Activated CD4-positive, alpha-beta T cell treated with anti-CD3 and anti-CD28 coated beads, Interleukin-2, amount 10 ng/mL, durations not matched to agents 24 days and 14 days (primary cell): Measurements from ENCODE around the gene SUPT20HL1. TPM values are rescaled to one million over a fixed set of nuclear protein-coding genes. Genes with fewer than 3 reads are reported as not detected.
"Not testable (repeated sequence)": the region's sequence is repeated elsewhere in the genome, so short reads cannot be mapped to it uniquely, and the experiment has no call there.

Experiments used
- DNase-seq: peaks from one replicate; pipeline ENCODE4 v3.0.0; 2022
- H3K27ac Mint-ChIP-seq: one replicate; pipeline ENCODE4 v1.8.0; 2022; ENCODE audit warnings: mild to moderate bottlenecking, mixed read lengths
- H3K27me3 Mint-ChIP-seq: one replicate; pipeline ENCODE4 v1.8.0; 2022; ENCODE audit warnings: mixed read lengths
- H3K36me3 Mint-ChIP-seq: one replicate; pipeline ENCODE4 v1.8.0; 2022; ENCODE audit warnings: low read depth, mild to moderate bottlenecking, mixed read lengths
- H3K4me1 Mint-ChIP-seq: one replicate; pipeline ENCODE4 v1.8.0; 2021; ENCODE audit warnings: mixed read lengths
- H3K4me3 Mint-ChIP-seq: one replicate; pipeline ENCODE4 v1.8.0; 2022; ENCODE audit warnings: mild to moderate bottlenecking, moderate library complexity, mixed read lengths
- H3K9me3 Mint-ChIP-seq: one replicate; pipeline ENCODE4 v1.8.0; 2021; ENCODE audit warnings: mixed read lengths
- intact Hi-C: fragments of 100-400 bp; cut with micrococcal nuclease; formaldehyde crosslinking; loops from one replicate; pipeline ENCODE4 v1.15.1; 2023
- total RNA-seq: library from RNA; stranded (reverse); gene quantifications from 2 replicates; pipeline ENCODE4 v1.2.3, GENCODE V29; 2022

The SUPT20HL1 gene
- not detected in 2 replicates for total RNA-seq

- Mint-ChIP-seq H3K36me3 (no peaks in the 10 kb centered on the region), H3K4me1 (peaks cover 2% of the 10 kb centered on the region), H3K27ac (no peak within 1 kb of the TSS), H3K27me3 (no peaks in the 10 kb centered on the region), H3K4me3 (no peak within 1 kb of the TSS), H3K9me3 (no peaks in the 10 kb centered on the region)
- no peak for DNase-seq
- intact Hi-C loops = no loop called here
These were observed at the start of gene SUPT20HL1 for GRCh38 chrX:24360272-24360671. SUPT20HL1 (plus strand) TSS chrX:24360639; CDS start chrX:24362761, 2,122 bp downstream.

- H3K36me3 Mint-ChIP-seq, H3K4me1 Mint-ChIP-seq, H3K27me3 Mint-ChIP-seq, H3K9me3 Mint-ChIP-seq, DNase-seq, H3K27ac Mint-ChIP-seq, H3K4me3 Mint-ChIP-seq, intact Hi-C loops: not testable (repeated sequence)
These were observed 49.5 kb upstream of the SUPT20HL1 start for GRCh38 chrX:24310916-24311315.

DNA sequence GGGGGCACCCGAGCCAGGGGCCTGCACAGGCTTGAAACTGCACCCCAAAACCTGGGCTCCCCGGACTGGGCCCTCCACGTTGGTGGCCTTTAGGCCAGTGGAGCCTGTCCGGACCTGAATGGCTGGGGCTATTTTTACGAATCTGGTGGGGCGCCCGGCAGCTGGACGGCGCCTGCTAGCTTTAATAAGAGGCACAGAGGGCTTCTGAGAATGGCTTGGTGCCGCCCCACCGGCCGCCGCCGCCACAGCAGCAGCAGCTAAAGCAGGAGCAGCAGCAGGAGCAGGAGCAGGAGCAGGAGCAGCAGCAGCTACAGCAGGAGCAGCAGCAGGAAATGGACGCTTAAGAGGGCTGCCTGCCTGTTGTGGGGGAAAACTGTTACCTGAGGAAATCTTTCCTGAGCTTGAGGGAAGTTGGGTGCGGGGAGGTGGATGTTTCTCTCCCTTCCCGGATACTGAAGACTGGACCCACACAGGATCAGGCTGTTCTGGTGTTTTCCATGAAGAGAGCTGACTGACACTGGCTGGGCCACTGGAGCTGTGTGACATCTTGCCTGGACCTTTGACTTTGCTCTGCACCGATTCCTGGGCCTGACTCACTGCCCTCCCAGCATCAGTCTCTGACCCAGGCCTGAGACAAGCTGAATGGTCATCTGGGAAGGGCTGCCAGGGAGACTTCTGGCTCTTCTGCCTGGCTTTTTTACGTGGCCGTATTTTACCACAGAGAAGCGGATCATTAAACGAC, 48.8 kb upstream of the SUPT20HL1 start:
- H3K36me3 Mint-ChIP-seq, H3K27me3 Mint-ChIP-seq, H3K4me3 Mint-ChIP-seq, H3K27ac Mint-ChIP-seq, intact Hi-C loops, DNase-seq, H3K9me3 Mint-ChIP-seq, H3K4me1 Mint-ChIP-seq: not testable (repeated sequence)

GRCh38 chrX:24312249-24312607, 48.2 kb upstream of the SUPT20HL1 start:
- H3K27me3 Mint-ChIP-seq, DNase-seq, H3K4me3 Mint-ChIP-seq, H3K9me3 Mint-ChIP-seq, H3K4me1 Mint-ChIP-seq, H3K36me3 Mint-ChIP-seq, intact Hi-C loops, H3K27ac Mint-ChIP-seq: not testable (repeated sequence)

DNA sequence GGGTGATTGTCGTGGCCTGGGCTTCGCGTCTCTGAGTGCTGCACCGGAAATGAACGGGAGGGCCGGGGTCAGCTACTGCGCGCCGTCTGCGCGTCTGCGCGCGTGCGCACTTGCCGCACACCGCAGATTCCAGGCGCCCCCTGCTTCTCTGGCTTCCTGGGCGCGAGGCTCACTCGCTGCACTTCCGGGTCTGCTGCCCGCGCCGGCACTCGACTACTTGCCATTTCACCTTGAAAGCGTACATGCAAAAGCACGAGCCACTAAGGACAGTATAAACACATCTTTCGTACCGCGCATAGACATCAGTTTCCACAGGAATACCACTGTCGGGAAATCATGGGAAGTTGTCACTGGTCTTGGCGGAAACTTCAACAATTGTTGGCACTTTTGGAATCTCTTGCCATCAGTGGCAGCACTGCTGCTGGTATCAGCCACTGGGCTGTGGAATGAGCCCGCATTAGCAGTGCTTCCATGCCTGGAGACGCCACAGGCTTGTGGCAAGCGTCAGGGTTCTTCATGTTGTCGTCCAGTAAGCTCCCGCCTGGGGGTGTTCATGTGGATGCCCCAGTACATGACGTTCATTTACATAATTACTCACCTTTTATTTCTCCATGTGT, 46.3 kb upstream of the SUPT20HL1 start, which contains the start of gene SUPT20HL2:
Gene SUPT20HL2, minus strand, starts transcription at position 51 of the 617 bp plus-strand sequence. CDS start 754 bp downstream, outside the sequence.
- H3K27me3 Mint-ChIP-seq = peaks cover 1% of the 10 kb centered on the region
- peaks cover 3% of the 10 kb centered on the region for H3K4me1 Mint-ChIP-seq
- DNase-seq = no peak
- no peak within 1 kb of the TSS for H3K27ac Mint-ChIP-seq
- H3K36me3 Mint-ChIP-seq = no peaks in the 10 kb centered on the region
- intact Hi-C loops = no loop called here
- no peak within 1 kb of the TSS for H3K4me3 Mint-ChIP-seq
- no peaks in the 10 kb centered on the region for H3K9me3 Mint-ChIP-seq

DNA sequence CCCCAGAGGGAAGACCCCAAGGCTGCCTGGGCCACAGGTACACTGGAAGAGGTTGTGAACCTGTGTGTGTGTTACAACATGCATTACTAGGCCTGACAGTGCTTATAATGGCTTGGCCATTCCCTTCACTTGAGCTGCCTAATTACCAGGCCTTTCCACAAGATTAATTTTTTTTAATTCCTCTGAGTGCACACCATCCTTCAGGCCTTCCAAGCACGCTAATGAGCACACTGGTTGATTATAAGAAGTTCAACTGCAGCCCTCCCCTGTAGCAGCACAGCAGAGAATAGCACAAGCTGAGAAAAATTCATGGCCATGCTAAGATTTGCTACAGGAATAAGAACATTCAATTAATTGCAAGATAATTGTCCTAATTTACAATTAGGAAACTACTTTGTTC, 44.3 kb upstream of the SUPT20HL1 start:
- Mint-ChIP-seq H3K36me3 (no peaks in the 10 kb centered on the region), H3K27ac (no peak overlapping the region), H3K4me3 (no peak overlapping the region), H3K27me3 (peaks cover 3% of the 10 kb centered on the region), H3K9me3 (no peaks in the 10 kb centered on the region), H3K4me1 (no peaks in the 10 kb centered on the region)
- no peak for DNase-seq
- intact Hi-C loops = no loop called here

GRCh38 chrX:24317567-24317966, 42.9 kb upstream of the SUPT20HL1 start:
- H3K27me3 Mint-ChIP-seq = peaks cover 3% of the 10 kb centered on the region
- H3K27ac Mint-ChIP-seq = no peak overlapping the region
- H3K4me3 Mint-ChIP-seq = no peak overlapping the region
- H3K4me1 Mint-ChIP-seq = no peaks in the 10 kb centered on the region
- no peak for DNase-seq
- intact Hi-C loops = no loop called here
- H3K9me3 Mint-ChIP-seq = no peaks in the 10 kb centered on the region
- H3K36me3 Mint-ChIP-seq = no peaks in the 10 kb centered on the region

GRCh38 chrX:24321741-24322395, 38.6 kb upstream of the SUPT20HL1 start:
- intact Hi-C loops = no loop called here
- H3K4me3 Mint-ChIP-seq = no peak overlapping the region
- no peak for DNase-seq
- H3K36me3 Mint-ChIP-seq = no peaks in the 10 kb centered on the region
- no peaks in the 10 kb centered on the region for H3K4me1 Mint-ChIP-seq
- H3K9me3 Mint-ChIP-seq = peaks cover 3% of the 10 kb centered on the region
- H3K27ac Mint-ChIP-seq = no peak overlapping the region
- peaks cover 5% of the 10 kb centered on the region for H3K27me3 Mint-ChIP-seq

DNA sequence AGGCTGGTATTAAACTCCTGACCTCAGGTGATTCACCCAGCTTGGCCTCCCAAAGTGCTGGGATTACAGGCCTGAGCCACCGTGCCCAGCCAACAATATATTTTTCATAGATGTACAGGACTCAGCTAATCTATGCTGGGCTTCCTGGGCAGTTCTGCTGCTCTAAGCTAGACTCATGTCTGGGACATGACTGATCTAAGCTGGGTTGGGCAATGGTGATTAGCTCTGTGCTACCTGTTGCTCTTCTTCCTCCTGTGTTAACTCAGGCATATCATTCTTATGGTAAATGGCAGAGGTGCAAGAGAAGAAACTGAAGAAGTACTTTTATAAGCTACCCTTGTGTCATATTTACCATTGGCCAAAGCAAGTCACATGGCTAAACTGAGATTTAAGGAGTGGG, 35.2 kb upstream of the SUPT20HL1 start:
- H3K4me3 Mint-ChIP-seq = no peak overlapping the region
- intact Hi-C loops = no loop called here
- no peaks in the 10 kb centered on the region for H3K36me3 Mint-ChIP-seq
- peaks cover 4% of the 10 kb centered on the region for H3K27me3 Mint-ChIP-seq
- no peaks in the 10 kb centered on the region for H3K4me1 Mint-ChIP-seq
- no peak for DNase-seq
- peaks cover 3% of the 10 kb centered on the region for H3K9me3 Mint-ChIP-seq
- H3K27ac Mint-ChIP-seq = no peak overlapping the region

DNA sequence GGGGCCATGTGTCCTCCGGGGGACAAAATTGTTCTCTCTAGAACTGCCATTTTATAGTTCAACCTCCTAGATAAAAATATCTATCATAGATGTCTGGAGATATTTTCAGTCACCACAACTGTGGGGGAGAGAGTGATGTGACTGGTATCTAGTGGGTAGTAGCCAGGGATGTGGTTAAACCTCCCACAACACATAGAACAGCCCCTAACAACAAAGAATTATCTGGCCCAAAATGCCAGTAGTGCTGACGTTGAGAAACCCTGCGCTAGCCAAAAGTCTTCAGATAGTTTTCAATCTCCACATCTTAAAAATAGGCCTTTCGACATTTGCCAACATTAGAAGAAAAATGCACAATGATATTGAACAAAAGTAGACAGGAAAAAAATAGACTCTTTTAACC, 27.6 kb upstream of the SUPT20HL1 start:
- intact Hi-C loops = no loop called here

DNA sequence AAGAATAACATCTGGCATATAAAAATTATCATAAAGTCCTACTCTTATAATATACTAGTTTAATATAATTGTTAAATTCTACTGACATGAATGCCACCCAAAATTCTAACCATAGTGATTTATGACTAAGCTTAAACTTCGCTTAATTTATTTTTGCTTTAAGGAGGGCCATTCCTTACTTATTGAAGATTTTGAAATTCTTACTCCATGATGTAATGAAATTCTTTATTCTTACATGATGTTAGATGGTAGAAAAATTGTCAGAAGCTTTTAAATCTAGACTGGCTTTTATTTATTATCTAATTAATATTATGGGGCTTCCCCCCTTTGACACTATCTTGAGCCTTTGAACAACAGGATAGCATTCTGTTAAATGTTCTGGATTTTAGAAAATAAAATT, 27.1 kb upstream of the SUPT20HL1 start:
- intact Hi-C loops = no loop called here
- Mint-ChIP-seq H3K36me3 (no peaks in the 10 kb centered on the region), H3K4me1 (no peaks in the 10 kb centered on the region), H3K4me3 (no peak overlapping the region), H3K27me3 (peaks cover 4% of the 10 kb centered on the region), H3K9me3 (peaks cover 3% of the 10 kb centered on the region), H3K27ac (no peak overlapping the region)
- no peak for DNase-seq

More for the DNA sequence above, 27.6 kb upstream of the SUPT20HL1 start:
- H3K36me3 Mint-ChIP-seq = no peaks in the 10 kb centered on the region
- H3K9me3 Mint-ChIP-seq = peaks cover 3% of the 10 kb centered on the region
- no peak for DNase-seq
- no peak overlapping the region for H3K27ac Mint-ChIP-seq
- peaks cover 4% of the 10 kb centered on the region for H3K27me3 Mint-ChIP-seq
- H3K4me1 Mint-ChIP-seq = no peaks in the 10 kb centered on the region
- H3K4me3 Mint-ChIP-seq = no peak overlapping the region

DNA sequence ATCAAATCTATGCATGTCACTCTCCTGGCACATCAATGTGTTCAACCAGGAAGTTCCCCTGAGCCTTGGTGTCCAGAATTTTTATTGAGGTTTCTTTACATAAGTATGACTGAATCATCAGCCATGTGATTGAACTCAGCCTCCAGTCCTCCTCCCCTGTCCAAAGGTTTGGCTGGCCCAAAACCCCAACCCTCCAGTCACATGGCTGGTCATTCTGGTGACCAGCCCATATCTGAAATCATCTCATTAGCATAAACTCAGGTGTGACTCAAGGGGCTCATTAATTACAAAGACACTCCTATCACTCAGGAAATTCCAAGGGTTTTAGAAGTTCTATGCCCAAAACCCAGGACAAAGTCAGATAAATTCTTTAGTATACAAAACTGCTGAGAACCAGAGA, 26.0 kb upstream of the SUPT20HL1 start:
- intact Hi-C loops = no loop called here
- peaks cover 3% of the 10 kb centered on the region for H3K9me3 Mint-ChIP-seq
- no peaks in the 10 kb centered on the region for H3K36me3 Mint-ChIP-seq
- no peaks in the 10 kb centered on the region for H3K4me1 Mint-ChIP-seq
- peaks cover 4% of the 10 kb centered on the region for H3K27me3 Mint-ChIP-seq
- H3K4me3 Mint-ChIP-seq = no peak overlapping the region
- H3K27ac Mint-ChIP-seq = no peak overlapping the region
- no peak for DNase-seq

DNA sequence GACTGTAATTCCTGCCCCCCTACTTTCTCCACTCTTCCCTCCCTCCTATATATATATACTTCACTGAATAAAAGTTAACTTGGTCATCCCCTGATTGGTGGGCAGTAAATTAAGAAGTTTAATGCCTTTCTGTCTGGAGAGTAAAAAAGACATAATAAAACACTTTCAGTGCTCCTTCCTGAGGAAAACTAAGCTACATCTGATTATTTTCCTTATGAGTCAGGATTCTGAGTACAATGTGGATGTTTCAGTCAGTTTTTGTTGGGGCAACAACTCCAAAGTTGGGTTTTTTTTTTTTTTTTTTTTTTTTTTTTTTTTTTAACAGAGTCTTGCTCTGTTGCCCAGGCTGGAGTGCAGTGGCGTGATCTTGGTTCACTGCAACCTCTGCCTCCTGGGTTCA, 24.6 kb upstream of the SUPT20HL1 start:
- Mint-ChIP-seq H3K4me3 (no peak overlapping the region), H3K9me3 (peaks cover 3% of the 10 kb centered on the region), H3K4me1 (peaks cover 5% of the 10 kb centered on the region), H3K36me3 (no peaks in the 10 kb centered on the region), H3K27ac (no peak overlapping the region), H3K27me3 (peaks cover 4% of the 10 kb centered on the region)
- no peak for DNase-seq
- intact Hi-C loops = no loop called here

GRCh38 chrX:24339911-24340310, 20.5 kb upstream of the SUPT20HL1 start:
- H3K27ac Mint-ChIP-seq = peak overlapping the region; percentile 24
- no peak overlapping the region for H3K4me3 Mint-ChIP-seq
- no peaks in the 10 kb centered on the region for H3K27me3 Mint-ChIP-seq
- intact Hi-C loops = loop anchor here (2.0 kb wide), 1 partner anchor 27 kb away; no protein-coding TSS in a partner anchor
- H3K4me1 Mint-ChIP-seq = peaks cover 17% of the 10 kb centered on the region
- no peak for DNase-seq
- no peaks in the 10 kb centered on the region for H3K9me3 Mint-ChIP-seq
- no peaks in the 10 kb centered on the region for H3K36me3 Mint-ChIP-seq
